Tibial nerve (tissue), 3 donors: ENCODE data around the gene SFMBT2.

Experiments
- CTCF ChIP-seq, 5 experiments: fragments of 200-600 bp in 3 of 5; fragments of 450-650 bp in 2 of 5; sonication (generic) in 3 of 5; IDR thresholded peaks; one replicate each; pipeline ENCODE4 v1.5.1; 2016 to 2019; ENCODE audit warnings: antibody characterized with exemption in 5 of 5, mild to moderate bottlenecking in 3 of 5, moderate library complexity in 2 of 5
- POLR2A ChIP-seq, 2 donors: fragments of 450-650 bp; IDR thresholded peaks; one replicate each; pipeline ENCODE4 v1.6.1; 2017; ENCODE audit warnings: antibody characterized with exemption in 2 of 2, mild to moderate bottlenecking in 2 of 2, moderate library complexity in 2 of 2

- TF ChIP-seq CTCF (IDR thresholded peaks at IDR 0.05), result no peak
- TF ChIP-seq POLR2A (IDR thresholded peaks at IDR 0.05), result no peak
Observed at GRCh38 chr10:7370511-7370910, 40.3 kb downstream of the SFMBT2 start.
